ENCODE results near the gene RHBDD2.
"Not testable (repeated sequence)": the region's sequence is repeated elsewhere in the genome, so short reads cannot be mapped to it uniquely, and the experiment has no call there.

Gene RHBDD2

GRCh38 chr7:75878769-75879611 is at the start of gene RHBDD2:
Gene RHBDD2, plus strand, starts transcription at chr7:75879034. Its CDS starts 49 bp downstream, at chr7:75879083.
- intact Hi-C loops (cut with DNase I) = loop anchor here (5.0 kb wide), 1 partner anchor 38 kb away; the partner anchor contains the start of gene POR
- DNase-seq = peak; percentile 91 to 99 (median 96)

GRCh38 chr7:75829656-75830055 is 49.2 kb upstream of the RHBDD2 start:
- intact Hi-C loops (cut with DNase I) = not testable (repeated sequence)
- DNase-seq = peak in 3 of 42 donors; percentile 3 to 24 (median 6)

- intact Hi-C loops (cut with DNase I) = no loop called here
These were observed 47.9 kb upstream of the RHBDD2 start for GRCh38 chr7:75830978-75831377.

DNA sequence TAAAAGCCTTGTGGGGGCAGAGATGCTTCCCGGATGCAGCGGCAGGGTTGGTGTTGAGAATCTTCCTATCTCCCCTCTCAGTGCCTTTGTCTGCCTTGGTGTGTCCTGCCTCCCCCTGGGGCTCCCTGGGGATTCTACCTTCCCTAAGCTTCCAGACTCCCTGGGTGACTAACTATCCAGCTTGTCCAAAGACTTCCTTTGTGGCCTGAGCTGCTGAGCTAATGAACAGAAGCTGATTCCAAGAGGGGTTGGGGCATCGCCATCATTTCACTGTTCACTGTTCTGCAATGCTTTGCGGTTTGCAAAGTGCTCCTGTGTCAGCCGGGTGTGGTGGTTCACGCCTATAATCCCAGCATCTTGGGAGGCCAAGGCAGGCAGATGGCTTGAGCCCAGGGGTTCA is 45.2 kb upstream of the RHBDD2 start:
- intact Hi-C loops (cut with DNase I); DNase-seq: not testable (repeated sequence)

More at GRCh38 chr7:75830978-75831377, 47.9 kb upstream of the RHBDD2 start:
- DNase-seq = no peak

GRCh38 chr7:75835688-75836285 is 43.0 kb upstream of the RHBDD2 start:
- no peak for DNase-seq
- intact Hi-C loops (cut with DNase I) = no loop called here

DNA sequence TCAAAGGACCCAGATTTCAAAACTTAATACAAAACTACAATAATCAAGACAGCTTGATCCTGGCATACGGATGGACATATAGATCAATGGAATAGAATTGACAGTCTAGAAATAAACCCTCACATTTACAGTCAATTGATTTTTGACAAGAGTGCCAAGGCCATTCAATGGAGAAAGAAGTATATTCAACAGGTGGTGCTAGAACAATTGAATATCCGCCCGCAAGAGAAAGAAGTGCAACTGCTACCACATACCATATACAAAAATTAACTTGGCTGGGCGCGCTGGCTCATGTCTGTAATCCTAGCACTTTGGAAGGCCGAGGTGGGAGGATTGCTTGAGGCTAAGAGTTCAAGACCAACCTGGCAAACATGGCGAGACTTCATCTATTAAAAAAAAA is 42.0 kb upstream of the RHBDD2 start:
- DNase-seq = no peak
- intact Hi-C loops (cut with DNase I) = no loop called here

DNA sequence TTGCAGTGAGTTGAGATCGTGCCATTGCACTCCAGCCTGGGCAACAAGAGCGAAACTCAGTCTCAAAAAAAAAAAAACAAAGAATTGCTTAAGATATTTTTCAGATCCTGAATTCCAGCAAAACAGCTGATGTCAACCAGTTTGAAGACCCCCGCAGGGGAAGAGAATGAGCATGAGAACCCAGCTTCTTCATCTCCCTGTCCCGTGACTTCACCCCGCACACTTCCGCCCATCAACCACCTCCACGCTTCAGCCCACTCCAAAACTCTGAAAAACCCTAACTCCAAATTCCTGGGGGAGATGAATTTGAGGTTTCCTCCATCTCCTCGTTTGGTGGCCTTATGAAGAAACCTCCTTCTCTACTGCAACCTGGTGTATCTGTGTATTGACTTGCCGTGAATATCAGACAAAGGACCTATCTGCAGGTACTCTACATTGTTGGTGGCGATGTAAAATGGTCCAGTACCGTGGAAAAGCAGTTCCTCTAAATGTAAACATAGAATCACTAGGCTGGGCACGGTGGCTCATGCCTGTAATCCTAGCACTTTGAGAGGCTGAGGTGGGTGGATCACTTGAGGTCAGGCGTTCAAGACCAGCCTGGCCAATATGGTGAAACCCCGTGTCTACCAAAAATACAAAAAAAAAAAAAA is 40.4 kb upstream of the RHBDD2 start:
- DNase-seq; intact Hi-C loops (cut with DNase I): not testable (repeated sequence)

DNA sequence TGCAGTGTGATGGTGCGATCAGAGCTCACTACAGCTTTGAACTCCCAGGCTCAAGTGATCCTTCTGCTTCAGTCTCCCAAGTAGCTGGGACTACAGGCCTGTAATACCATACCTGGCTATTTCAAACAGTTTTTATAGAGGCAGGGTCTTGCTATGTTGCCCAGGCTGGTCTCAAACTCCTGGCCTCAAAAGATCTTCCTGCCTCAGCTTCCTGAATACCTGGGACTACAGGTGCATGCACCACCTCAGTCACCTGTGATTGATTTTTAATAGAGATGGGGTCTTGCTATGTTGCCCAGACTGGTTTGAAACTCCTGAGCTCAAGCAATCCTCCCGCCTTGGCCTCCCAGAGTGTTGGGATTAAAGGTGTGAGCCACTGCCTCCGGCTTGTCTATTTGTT is 38.8 kb upstream of the RHBDD2 start:
- DNase-seq = no peak
- intact Hi-C loops (cut with DNase I) = no loop called here

DNA sequence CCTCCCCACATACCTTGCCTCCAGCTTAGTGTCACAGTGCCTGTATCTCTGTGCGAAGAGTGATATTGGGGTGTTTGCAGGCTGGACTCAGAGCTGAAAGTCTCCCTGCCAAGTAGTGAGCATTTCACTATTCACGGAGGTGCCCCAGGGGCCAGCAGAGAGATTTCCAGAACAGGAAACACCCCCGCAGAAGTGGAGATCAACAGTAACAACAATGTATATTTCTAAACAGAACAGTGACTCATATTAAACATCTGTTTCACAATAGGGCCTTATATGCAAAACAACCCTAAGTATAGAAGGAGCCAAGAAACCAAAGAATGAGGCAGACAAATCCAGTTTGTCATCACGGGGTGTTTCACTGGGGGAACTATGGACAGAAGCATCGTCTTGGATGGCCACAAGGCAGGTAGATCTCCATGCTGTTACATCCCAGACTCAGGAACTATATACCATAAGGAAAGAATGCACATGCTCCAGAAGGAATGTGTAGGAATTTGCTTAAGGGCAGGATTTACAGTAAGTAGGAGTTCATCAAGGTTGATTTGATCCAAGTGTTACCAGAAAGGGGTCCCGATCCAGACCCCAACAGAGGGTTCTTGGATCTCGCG is 35.9 kb upstream of the RHBDD2 start:
- no peak for DNase-seq
- intact Hi-C loops (cut with DNase I) = no loop called here

- DNase-seq = no peak
- intact Hi-C loops (cut with DNase I) = no loop called here
These were observed 35.2 kb upstream of the RHBDD2 start for GRCh38 chr7:75843613-75844116.

DNA sequence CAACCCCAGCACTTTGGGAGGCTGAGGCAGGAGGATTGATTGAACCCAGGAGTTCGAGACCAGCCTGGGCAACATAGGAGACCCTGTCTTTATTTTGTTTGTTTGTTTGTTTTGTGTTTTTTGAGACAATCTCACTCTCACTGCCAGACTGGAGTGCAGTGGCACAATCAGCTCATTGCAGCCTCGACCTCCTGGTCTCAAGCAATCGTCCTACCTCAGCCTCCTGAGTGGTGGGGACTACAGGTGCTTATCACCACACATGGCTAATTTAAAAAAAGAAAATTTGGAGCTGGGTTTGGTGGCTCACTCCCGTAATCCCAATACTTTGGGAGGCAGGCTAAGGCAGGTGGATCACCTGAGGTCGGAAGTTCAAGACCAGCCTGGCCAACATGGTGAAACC is 34.7 kb upstream of the RHBDD2 start:
- intact Hi-C loops (cut with DNase I) = no loop called here
- no peak for DNase-seq

DNA sequence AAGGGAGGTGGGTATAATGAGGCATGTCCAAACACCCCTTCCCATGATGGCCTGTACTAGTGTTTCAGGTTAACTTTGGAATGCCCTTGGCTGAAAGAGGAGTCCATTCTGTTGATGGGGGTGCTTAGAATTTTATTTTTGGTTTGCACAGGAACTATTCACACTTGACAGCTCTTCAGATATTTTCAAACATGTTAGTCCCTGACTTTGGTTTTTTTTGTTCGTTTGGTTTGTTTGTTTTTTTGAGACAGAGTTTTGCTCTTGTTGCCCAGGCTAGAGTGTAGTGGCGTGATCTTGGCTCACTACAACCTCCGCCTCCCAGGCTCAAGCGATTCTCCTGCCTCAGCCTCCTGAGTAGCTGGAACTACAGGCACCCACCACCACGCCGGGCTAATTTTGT is 33.7 kb upstream of the RHBDD2 start:
- DNase-seq; intact Hi-C loops (cut with DNase I): not testable (repeated sequence)

DNA sequence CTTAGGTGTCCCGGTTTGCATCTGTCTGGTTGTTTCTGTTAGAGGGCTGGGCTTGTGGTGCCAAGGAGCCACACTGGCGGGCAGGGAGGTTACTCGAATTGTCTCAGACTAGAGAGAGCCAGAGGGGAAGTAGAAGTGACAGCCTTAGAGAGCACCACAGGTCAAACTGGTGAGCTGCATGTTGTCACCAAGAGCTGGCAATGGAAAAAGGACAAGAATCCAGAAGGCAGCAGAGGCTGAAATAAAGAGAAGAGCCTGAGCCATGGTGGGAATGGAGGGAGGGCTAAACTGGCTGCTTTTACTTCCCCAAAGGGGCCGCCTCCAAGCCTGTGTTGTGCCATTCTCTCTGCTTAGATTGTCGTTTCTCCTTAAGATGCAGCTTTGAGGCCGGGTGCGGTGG is 31.1 kb upstream of the RHBDD2 start:
- DNase-seq = no peak
- intact Hi-C loops (cut with DNase I) = no loop called here

- intact Hi-C loops (cut with DNase I) = no loop called here
- DNase-seq = no peak
These were observed 29.3 kb upstream of the RHBDD2 start for GRCh38 chr7:75849573-75849972.

GRCh38 chr7:75850235-75850634 is 28.6 kb upstream of the RHBDD2 start:
- no peak for DNase-seq
- intact Hi-C loops (cut with DNase I) = no loop called here

DNA sequence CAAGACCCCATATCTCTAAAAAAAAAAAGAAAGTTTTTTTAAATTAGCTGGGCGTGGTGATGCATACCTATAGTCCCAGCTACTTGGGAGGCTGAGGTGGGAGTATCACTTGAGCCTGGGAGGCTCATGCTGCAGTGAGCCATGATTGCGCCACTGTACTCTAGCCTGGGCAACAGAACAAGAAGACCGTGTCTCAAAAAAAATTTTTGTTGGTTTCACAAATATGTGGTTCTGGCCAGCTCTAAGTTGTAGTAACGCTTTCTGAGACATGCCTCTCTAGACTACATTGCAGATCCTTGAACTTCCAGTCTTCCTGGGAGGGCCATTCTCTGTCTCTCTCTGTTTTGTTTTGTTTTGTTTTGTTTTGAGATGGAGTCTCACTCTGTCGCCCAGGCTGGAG is 24.6 kb upstream of the RHBDD2 start:
- DNase-seq = no peak
- intact Hi-C loops (cut with DNase I) = no loop called here

- intact Hi-C loops (cut with DNase I); DNase-seq: not testable (repeated sequence)
These were observed 24.0 kb upstream of the RHBDD2 start for GRCh38 chr7:75854813-75855345.

- intact Hi-C loops (cut with DNase I) = no loop called here
- no peak for DNase-seq
These were observed 22.3 kb upstream of the RHBDD2 start for GRCh38 chr7:75856536-75856935.

GRCh38 chr7:75858410-75858809 is 20.4 kb upstream of the RHBDD2 start:
- no peak for DNase-seq
- intact Hi-C loops (cut with DNase I) = no loop called here

Data from head of caudate nucleus (tissue), 42 donors.